A549 (cell line): Measurements from ENCODE around the gene CTCF. TPM values are rescaled to one million over a fixed set of nuclear protein-coding genes. Genes with fewer than 3 reads are reported as not detected.

ENCODE experiments used
- ATAC-seq, 2 experiments: fragments of 200-7000 bp in 1 of 2; fragments of >200 bp in 1 of 2; cut with Nextera tagmentation in 1 of 2; cut with Tn5 transposase in 1 of 2; 3 replicates each; pipeline versions ENCODE4 v1.8.0 to v1.9.1; 2018 to 2020; ENCODE audit warnings: mild to moderate bottlenecking in 1 of 2, moderate library complexity in 1 of 2
- CTCF ChIA-PET: fragments of 300-600 bp; sonication (Branson Sonifier 250); formaldehyde crosslinking; extraction: SDS; loops from one replicate; lab custom pipeline; 2021; ENCODE audit warnings: antibody characterized with exemption, inconsistent platforms; lab: Yijun Ruan, JAX
- POLR2A ChIA-PET: fragments of 350-600 bp; formaldehyde crosslinking; extraction: SDS; loops from one replicate; lab custom pipeline; 2021; ENCODE audit warnings: antibody characterized with exemption, inconsistent platforms; lab: Yijun Ruan, JAX
- DNase-seq, 2 experiments: peaks; one replicate each; pipeline versions ENCODE4 v3.0.0 to v3.0.0-alpha.2; 2011 to 2016; ENCODE audit warnings: low read depth in 1 of 2, low spot score in 1 of 2
- FAIRE-seq: peaks from 2 replicates; lab custom pipeline; 2011; peaks lifted over from hg19 to GRCh38; lab: Jason Lieb, UNC
- H3K27ac ChIP-seq, 2 experiments: fragments of >200 bp; sonication (Bioruptor Twin); formaldehyde crosslinking; 3 replicates each; pipeline ENCODE4 v1.5.1; 2016 to 2017
- H3K4me1 ChIP-seq: fragments of >200 bp; sonication (Bioruptor Twin); formaldehyde crosslinking; 3 replicates; pipeline ENCODE4 v1.6.1; 2016
- H3K4me2 ChIP-seq: fragments of >200 bp; sonication (Bioruptor Twin); formaldehyde crosslinking; 3 replicates; pipeline ENCODE4 v1.6.1; 2016
- H3K4me3 ChIP-seq: fragments of >200 bp; sonication (Bioruptor Twin); formaldehyde crosslinking; 3 replicates; pipeline ENCODE4 v1.5.1; 2016
- H3K9me3 ChIP-seq: fragments of >200 bp; sonication (Bioruptor Twin); formaldehyde crosslinking; 3 replicates; pipeline ENCODE4 v1.6.1; 2016
- BHLHE40 ChIP-seq: IDR thresholded peaks from 2 replicates; pipeline ENCODE4 v1.6.1; 2012; ENCODE audit warnings: low read depth, low read length, inconsistent platforms
- EHF ChIP-seq: fragments of 250-450 bp; sonication (Bioruptor Pico); IDR thresholded peaks from 2 replicates; pipeline ENCODE4 v1.5.0; 2020; ENCODE audit warnings: mild to moderate bottlenecking
- FOSB ChIP-seq: fragments of 250-450 bp; sonication (Bioruptor Pico); IDR thresholded peaks from 2 replicates; pipeline ENCODE4 v1.5.0; 2020; ENCODE audit warnings: mild to moderate bottlenecking, moderate library complexity
- FOSL2 ChIP-seq, 2 experiments: fragments of 450-650 bp in 1 of 2; fragments of >200 bp in 1 of 2; sonication (Bioruptor Twin) in 1 of 2; formaldehyde crosslinking; IDR thresholded peaks; 2 replicates each; pipeline versions ENCODE4 v1.5.0 to v1.6.1; 2016 to 2020; ENCODE audit warnings: mild to moderate bottlenecking in 1 of 2, moderate library complexity in 1 of 2
- FOXS1 ChIP-seq: fragments of 250-450 bp; sonication (Bioruptor Pico); IDR thresholded peaks from 2 replicates; pipeline ENCODE4 v1.5.0; 2020; ENCODE audit warnings: mild to moderate bottlenecking, moderate library complexity
- HDAC2 ChIP-seq: fragments of 200-600 bp; sonication (generic); IDR thresholded peaks from 2 replicates; pipeline ENCODE4 v1.6.1; 2016
- HOXB13 ChIP-seq: fragments of 250-450 bp; sonication (Bioruptor Pico); IDR thresholded peaks from 2 replicates; pipeline ENCODE4 v1.5.0; 2020; ENCODE audit warnings: low read depth, mild to moderate bottlenecking, moderate library complexity
- JUN ChIP-seq, 2 experiments: fragments of >200 bp; sonication (Bioruptor Twin); formaldehyde crosslinking; IDR thresholded peaks; 2 replicates in 1 of 2; 3 replicates in 1 of 2; pipeline ENCODE4 v1.6.1; 2016 to 2017
- KDM1A ChIP-seq: fragments of 200-600 bp; sonication (generic); IDR thresholded peaks from 2 replicates; pipeline ENCODE4 v1.6.1; 2016; ENCODE audit warnings: low read depth, mild to moderate bottlenecking
- NR3C1 ChIP-seq: fragments of >200 bp; sonication (Bioruptor Twin); formaldehyde crosslinking; IDR thresholded peaks from 3 replicates; pipeline ENCODE4 v1.6.1; 2017
- PHF8 ChIP-seq: fragments of 200-600 bp; sonication (generic); IDR thresholded peaks from 2 replicates; pipeline ENCODE4 v1.6.1; 2016; ENCODE audit warnings: low read depth, mild to moderate bottlenecking, antibody characterized with exemption, moderate library complexity, borderline replicate concordance
- RARB ChIP-seq: fragments of 250-450 bp; sonication (Bioruptor Pico); IDR thresholded peaks from 2 replicates; pipeline ENCODE4 v1.8.0; 2021; ENCODE audit warnings: mild to moderate bottlenecking, moderate library complexity
- RFX5 ChIP-seq: fragments of 450-650 bp; IDR thresholded peaks from 2 replicates; pipeline ENCODE4 v1.7.1; 2014; ENCODE audit warnings: antibody characterized with exemption, mild to moderate bottlenecking, moderate library complexity
- RNF2 ChIP-seq: fragments of 200-600 bp; sonication (generic); IDR thresholded peaks from 2 replicates; pipeline ENCODE4 v1.6.1; 2016; ENCODE audit warnings: low read depth, mild to moderate bottlenecking, antibody characterized with exemption, moderate library complexity, borderline replicate concordance
- ZC3H11A ChIP-seq: fragments of 450-650 bp; IDR thresholded peaks from 2 replicates; pipeline ENCODE4 v1.6.1; 2014; ENCODE audit warnings: antibody characterized with exemption, mild to moderate bottlenecking
- ZFP36 ChIP-seq: fragments of 450-650 bp; IDR thresholded peaks from 2 replicates; pipeline ENCODE4 v1.6.1; 2014; ENCODE audit warnings: borderline replicate concordance; ENCODE audit not compliant: partially characterized antibody
- WGBS: methylation state at CpG from one replicate; pipeline ENCODE4 v1.1.6; 2017; ENCODE audit errors: missing lambda C conversion rate; 5-methylcytosine and 5-hydroxymethylcytosine counted together
- polyA plus RNA-seq, 4 experiments: library from polyadenylated mRNA; depleted of rRNA in 3 of 4; stranded (reverse); fragments of >200 nt; fragmentation: RNase III in 1 of 4; extraction: RNeasy Plus Mini Kit Qiagen cat#74134 plus additional on column Dnase treatment in 1 of 4; gene quantifications; 2 replicates in 3 of 4; 3 replicates in 1 of 4; pipeline ENCODE4 v1.2.3, GENCODE V29; 2011 to 2017
- TF ChIP-seq, protein P1 (sequence below): fragments of 200-600 bp; sonication (generic); IDR thresholded peaks from 2 replicates; pipeline ENCODE4 v1.6.1; 2016; ENCODE audit warnings: antibody characterized with exemption, mild to moderate bottlenecking, moderate library complexity
- TF ChIP-seq, protein P2 (sequence below): fragments of 250-450 bp; sonication (Bioruptor Pico); IDR thresholded peaks from 2 replicates; pipeline ENCODE4 v1.5.0; 2021; ENCODE audit warnings: mild to moderate bottlenecking, moderate library complexity, borderline replicate concordance
- TF ChIP-seq, protein P3 (sequence below): fragments of >200 bp; sonication (Bioruptor Twin); formaldehyde crosslinking; IDR thresholded peaks from 2 replicates; pipeline ENCODE4 v1.6.1; 2016
- TF ChIP-seq, protein P4 (sequence below): fragments of 250-450 bp; sonication (Bioruptor Pico); IDR thresholded peaks from 2 replicates; pipeline ENCODE4 v1.5.0; 2020; ENCODE audit warnings: low read depth, mild to moderate bottlenecking, moderate library complexity

Gene CTCF
- polyA plus RNA-seq, 2 of the 4 experiments (the other 2 are of a cell fraction), result 42.5 to 58.4 TPM

DNA sequence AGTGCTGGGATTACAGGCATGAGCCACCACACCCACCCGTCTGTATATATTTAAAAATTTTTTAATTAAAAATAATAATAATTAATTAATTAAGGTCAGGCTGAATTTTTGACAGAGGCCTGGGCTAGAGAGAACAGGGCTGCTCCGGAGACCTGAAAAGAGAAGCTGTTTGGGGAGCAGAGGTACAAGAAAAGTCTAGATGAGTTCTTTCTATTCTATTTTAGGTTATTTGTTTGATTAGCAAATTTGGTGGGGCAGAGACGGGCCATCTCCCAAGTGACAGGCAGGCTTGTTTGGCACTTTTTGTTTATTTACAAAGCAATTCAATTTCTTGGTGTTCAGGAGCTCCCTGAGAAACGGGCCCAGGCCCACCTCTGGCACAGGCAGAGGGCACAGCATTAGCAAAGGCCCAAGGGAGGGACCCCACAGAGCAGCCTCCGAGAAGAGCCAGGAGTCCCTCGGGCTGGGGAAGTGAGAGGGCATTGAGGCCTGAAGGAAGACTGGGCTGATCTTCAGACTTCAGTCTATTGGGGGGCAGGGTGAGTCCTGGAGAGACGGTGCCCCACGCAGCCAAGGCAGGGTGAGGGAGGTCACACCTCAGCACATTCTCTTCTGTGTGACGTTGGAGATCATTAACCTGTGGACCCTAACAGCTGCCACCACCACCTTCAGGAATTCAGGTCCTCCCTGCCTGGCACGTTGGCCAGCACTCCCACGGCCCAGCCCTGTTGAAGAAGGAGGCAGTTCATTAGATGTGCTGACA, 44.5 kb upstream of the CTCF start:
- FAIRE-seq, result no peak
- ATAC-seq, result no peak
- Histone ChIP-seq H3K27ac (peak overlapping the region in 1 of 2 experiments; percentile 45; a peak in 2 of 6 replicates), H3K9me3 (no peaks in the 10 kb centered on the region), H3K4me1 (peaks cover 37% of the 10 kb centered on the region), H3K4me2 (no peak overlapping the region), H3K4me3 (no peak overlapping the region)
- TF ChIP-seq PHF8 (no peak), EHF (CRISPR knock-in tag) (no peak), HOXB13 (CRISPR knock-in tag) (no peak), ZFP36 (no peak), FOXS1 (CRISPR knock-in tag) (no peak), JUN (IDR thresholded peaks at IDR 0.05) (no peak), KDM1A (no peak), HDAC2 (no peak), ZC3H11A (no peak), BHLHE40 (no peak), RFX5 (no peak), FOSB (CRISPR knock-in tag) (no peak), FOSL2 (IDR thresholded peaks at IDR 0.05) (no peak), FOSL2 (CRISPR knock-in tag; IDR thresholded peaks at IDR 0.05) (no peak), RARB (CRISPR knock-in tag) (no peak), RNF2 (no peak), NR3C1 (no peak)
- TF ChIP-seq, protein P1, sequence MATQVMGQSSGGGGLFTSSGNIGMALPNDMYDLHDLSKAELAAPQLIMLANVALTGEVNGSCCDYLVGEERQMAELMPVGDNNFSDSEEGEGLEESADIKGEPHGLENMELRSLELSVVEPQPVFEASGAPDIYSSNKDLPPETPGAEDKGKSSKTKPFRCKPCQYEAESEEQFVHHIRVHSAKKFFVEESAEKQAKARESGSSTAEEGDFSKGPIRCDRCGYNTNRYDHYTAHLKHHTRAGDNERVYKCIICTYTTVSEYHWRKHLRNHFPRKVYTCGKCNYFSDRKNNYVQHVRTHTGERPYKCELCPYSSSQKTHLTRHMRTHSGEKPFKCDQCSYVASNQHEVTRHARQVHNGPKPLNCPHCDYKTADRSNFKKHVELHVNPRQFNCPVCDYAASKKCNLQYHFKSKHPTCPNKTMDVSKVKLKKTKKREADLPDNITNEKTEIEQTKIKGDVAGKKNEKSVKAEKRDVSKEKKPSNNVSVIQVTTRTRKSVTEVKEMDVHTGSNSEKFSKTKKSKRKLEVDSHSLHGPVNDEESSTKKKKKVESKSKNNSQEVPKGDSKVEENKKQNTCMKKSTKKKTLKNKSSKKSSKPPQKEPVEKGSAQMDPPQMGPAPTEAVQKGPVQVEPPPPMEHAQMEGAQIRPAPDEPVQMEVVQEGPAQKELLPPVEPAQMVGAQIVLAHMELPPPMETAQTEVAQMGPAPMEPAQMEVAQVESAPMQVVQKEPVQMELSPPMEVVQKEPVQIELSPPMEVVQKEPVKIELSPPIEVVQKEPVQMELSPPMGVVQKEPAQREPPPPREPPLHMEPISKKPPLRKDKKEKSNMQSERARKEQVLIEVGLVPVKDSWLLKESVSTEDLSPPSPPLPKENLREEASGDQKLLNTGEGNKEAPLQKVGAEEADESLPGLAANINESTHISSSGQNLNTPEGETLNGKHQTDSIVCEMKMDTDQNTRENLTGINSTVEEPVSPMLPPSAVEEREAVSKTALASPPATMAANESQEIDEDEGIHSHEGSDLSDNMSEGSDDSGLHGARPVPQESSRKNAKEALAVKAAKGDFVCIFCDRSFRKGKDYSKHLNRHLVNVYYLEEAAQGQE, result no peak
- TF ChIP-seq, protein P2, sequence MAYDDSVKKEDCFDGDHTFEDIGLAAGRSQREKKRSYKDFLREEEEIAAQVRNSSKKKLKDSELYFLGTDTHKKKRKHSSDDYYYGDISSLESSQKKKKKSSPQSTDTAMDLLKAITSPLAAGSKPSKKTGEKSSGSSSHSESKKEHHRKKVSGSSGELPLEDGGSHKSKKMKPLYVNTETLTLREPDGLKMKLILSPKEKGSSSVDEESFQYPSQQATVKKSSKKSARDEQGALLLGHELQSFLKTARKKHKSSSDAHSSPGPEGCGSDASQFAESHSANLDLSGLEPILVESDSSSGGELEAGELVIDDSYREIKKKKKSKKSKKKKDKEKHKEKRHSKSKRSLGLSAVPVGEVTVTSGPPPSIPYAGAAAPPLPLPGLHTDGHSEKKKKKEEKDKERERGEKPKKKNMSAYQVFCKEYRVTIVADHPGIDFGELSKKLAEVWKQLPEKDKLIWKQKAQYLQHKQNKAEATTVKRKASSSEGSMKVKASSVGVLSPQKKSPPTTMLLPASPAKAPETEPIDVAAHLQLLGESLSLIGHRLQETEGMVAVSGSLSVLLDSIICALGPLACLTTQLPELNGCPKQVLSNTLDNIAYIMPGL, result no peak
- TF ChIP-seq, protein P3, sequence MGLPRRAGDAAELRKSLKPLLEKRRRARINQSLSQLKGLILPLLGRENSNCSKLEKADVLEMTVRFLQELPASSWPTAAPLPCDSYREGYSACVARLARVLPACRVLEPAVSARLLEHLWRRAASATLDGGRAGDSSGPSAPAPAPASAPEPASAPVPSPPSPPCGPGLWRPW, result no peak
- TF ChIP-seq, protein P4, sequence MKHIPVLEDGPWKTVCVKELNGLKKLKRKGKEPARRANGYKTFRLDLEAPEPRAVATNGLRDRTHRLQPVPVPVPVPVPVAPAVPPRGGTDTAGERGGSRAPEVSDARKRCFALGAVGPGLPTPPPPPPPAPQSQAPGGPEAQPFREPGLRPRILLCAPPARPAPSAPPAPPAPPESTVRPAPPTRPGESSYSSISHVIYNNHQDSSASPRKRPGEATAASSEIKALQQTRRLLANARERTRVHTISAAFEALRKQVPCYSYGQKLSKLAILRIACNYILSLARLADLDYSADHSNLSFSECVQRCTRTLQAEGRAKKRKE, result no peak
- ChIA-PET CTCF (interaction anchor here (0.8 to 11.1 kb wide), 7 partner anchors 23 to 154 kb away, joined by 3 to 278 read pairs (median 18); partner anchors contain the start of genes AGRP, ATP6V0D1, C16orf86 and CTCF), POLR2A (no interaction called here)
- no peak for DNase-seq
- WGBS, result 66% methylated on average over 11 of the region's 11 CpGs
